ENCODE measurements around the gene RAB11FIP5.

RAB11FIP5 gene

GRCh38 chr2:73034661-73035375 lies 77.9 kb downstream of the RAB11FIP5 start:
- DNase-seq (ENCODE audit: low read depth in 2 of 2): no peak

- DNase-seq (ENCODE audit: low read depth in 2 of 2): no peak
Measured at GRCh38 chr2:73033766-73034381, 78.9 kb downstream of the RAB11FIP5 start.

GRCh38 chr2:73033142-73033765 lies 79.5 kb downstream of the RAB11FIP5 start:
- DNase-seq (ENCODE audit: low read depth in 2 of 2): no peak

GRCh38 chr2:73032702-73033097 lies 80.0 kb downstream of the RAB11FIP5 start:
- no peak for DNase-seq (ENCODE audit: low read depth in 2 of 2)

- no peak for DNase-seq (ENCODE audit: low read depth in 2 of 2)
Measured at GRCh38 chr2:73031725-73032701, 80.7 kb downstream of the RAB11FIP5 start.

GRCh38 chr2:73031095-73031678 lies 81.6 kb downstream of the RAB11FIP5 start:
- DNase-seq (ENCODE audit: low read depth in 2 of 2): no peak

GRCh38 chr2:73028841-73029240 lies 83.9 kb downstream of the RAB11FIP5 start:
- DNase-seq (ENCODE audit: low read depth in 2 of 2): no peak

- no peak for DNase-seq (ENCODE audit: low read depth in 2 of 2)
Measured at GRCh38 chr2:73027340-73027739, 85.4 kb downstream of the RAB11FIP5 start.

GRCh38 chr2:73023497-73023896 lies 89.3 kb downstream of the RAB11FIP5 start:
- DNase-seq (ENCODE audit: low read depth in 2 of 2): no peak
